Endothelial cell of umbilical vein (primary cell): Measurements from ENCODE around the gene PABPC1L. TPM values are rescaled to one million over a fixed set of nuclear protein-coding genes. Genes with fewer than 3 reads are reported as not detected.

Experiments
- BruUV-seq: library from RNA; stranded (reverse); fragments of 400-500 nt; replicated peaks from 2 replicates; lab custom pipeline; 2021; lab: Mats Ljungman, UMichigan
- CTCF ChIA-PET: fragments of 300-600, 350-600 bp; sonication (Branson Sonifier 250); formaldehyde crosslinking; loops from one replicate; lab custom pipeline; 2021; ENCODE audit warnings: antibody characterized with exemption, inconsistent platforms; lab: Charles Lee
- POLR2A ChIA-PET: fragments of 300-600, 350-600 bp; sonication (Branson Sonifier 250); formaldehyde crosslinking; loops from one replicate; lab custom pipeline; 2021; ENCODE audit warnings: antibody characterized with exemption, inconsistent platforms; lab: Charles Lee
- DNase-seq: peaks from one replicate; pipeline ENCODE4 v3.0.0-alpha.2; 2011; ENCODE audit warnings: low read depth, low spot score
- FAIRE-seq: peaks from 2 replicates; lab custom pipeline; 2011; peaks lifted over from hg19 to GRCh38; lab: Jason Lieb, UNC
- H2AFZ ChIP-seq: 2 replicates; pipeline ENCODE4 v1.6.0; 2012; ENCODE audit warnings: low read depth, low read length, control low read depth, inconsistent platforms
- H3K27ac ChIP-seq: 2 replicates; pipeline ENCODE4 v1.5.1; 2011; ENCODE audit warnings: low read depth, mild to moderate bottlenecking, control low read depth, low read length, moderate library complexity; ENCODE audit not compliant: insufficient read depth
- H3K27me3 ChIP-seq, 2 experiments: 2 replicates each; pipeline versions ENCODE4 v1.6.0 to v1.6.1; 2011; ENCODE audit warnings: low read length in 2 of 2, mixed read lengths in 1 of 2; ENCODE audit not compliant: control insufficient read depth in 2 of 2, insufficient read depth in 2 of 2
- H3K36me3 ChIP-seq, 2 experiments: 2 replicates in 1 of 2; 3 replicates in 1 of 2; pipeline ENCODE4 v1.5.1; 2011; ENCODE audit warnings: low read length in 2 of 2, mild to moderate bottlenecking in 1 of 2, moderate library complexity in 1 of 2; ENCODE audit not compliant: control insufficient read depth in 2 of 2, insufficient read depth in 2 of 2; ENCODE audit errors: extremely low read depth in 1 of 2
- H3K4me1 ChIP-seq: 3 replicates; pipeline ENCODE4 v1.5.1; 2011; ENCODE audit warnings: mild to moderate bottlenecking, low read length; ENCODE audit not compliant: control insufficient read depth, insufficient read depth; ENCODE audit errors: extremely low read depth
- H3K4me2 ChIP-seq: 2 replicates; pipeline ENCODE4 v1.6.1; 2011; ENCODE audit warnings: low read length, control low read depth, mixed read lengths; ENCODE audit not compliant: insufficient read depth
- H3K4me3 ChIP-seq, 3 experiments: fragments of 200-600 bp in 1 of 3; sonication (generic), shearing (Covaris generic) in 1 of 3; replicated peaks in 1 of 3; 2 replicates each; pipeline ENCODE4 v1.5.1; 2011 to 2016; ENCODE audit warnings: control low read depth in 3 of 3, low read length in 3 of 3, mild to moderate bottlenecking in 2 of 3, inconsistent platforms in 1 of 3, low read depth in 1 of 3, moderate library complexity in 1 of 3; ENCODE audit not compliant: insufficient read depth in 1 of 3
- H3K79me2 ChIP-seq: 2 replicates; pipeline ENCODE4 v1.6.0; 2012; ENCODE audit warnings: low read length, inconsistent platforms; ENCODE audit not compliant: control insufficient read depth, insufficient read depth
- H3K9ac ChIP-seq: replicated peaks from 2 replicates; pipeline ENCODE3; 2011; ENCODE audit warnings: low read length, control low read depth; ENCODE audit not compliant: insufficient read depth; ENCODE audit errors: extremely low read depth
- H3K9me1 ChIP-seq: replicated peaks from 3 replicates; pipeline ENCODE4 v1.6.0; 2011; ENCODE audit warnings: mild to moderate bottlenecking, low read length; ENCODE audit not compliant: control insufficient read depth, insufficient read depth; ENCODE audit errors: extremely low read depth
- H3K9me3 ChIP-seq: replicated peaks from 2 replicates; pipeline ENCODE4 v1.5.1; 2012; ENCODE audit warnings: low read length, inconsistent platforms; ENCODE audit not compliant: control insufficient read depth, insufficient read depth
- H4K20me1 ChIP-seq: replicated peaks from 2 replicates; pipeline ENCODE3; 2011; ENCODE audit warnings: mild to moderate bottlenecking, low read length; ENCODE audit not compliant: control insufficient read depth, insufficient read depth; ENCODE audit errors: extremely low read depth
- EZH2 ChIP-seq: IDR thresholded peaks from 2 replicates; pipeline ENCODE4 v1.6.1; 2012; ENCODE audit warnings: borderline replicate concordance, low read depth, mild to moderate bottlenecking, moderate library complexity, low read length, inconsistent platforms; ENCODE audit not compliant: severe bottlenecking
- FOS ChIP-seq: IDR thresholded peaks from 2 replicates; pipeline ENCODE4 v1.6.1; 2011; ENCODE audit warnings: mild to moderate bottlenecking, low read length, moderate library complexity, borderline replicate concordance; ENCODE audit not compliant: insufficient read depth
- GATA2 ChIP-seq: IDR thresholded peaks from 2 replicates; pipeline ENCODE4 v1.7.0; 2011; ENCODE audit warnings: low read depth, mild to moderate bottlenecking, moderate library complexity, mixed read lengths, low read length; ENCODE audit not compliant: insufficient read length, insufficient read depth
- JUN ChIP-seq: IDR thresholded peaks from 2 replicates; pipeline ENCODE4 v1.6.1; 2011; ENCODE audit warnings: borderline replicate concordance, low read depth; ENCODE audit not compliant: insufficient read length, insufficient read depth
- MYC ChIP-seq: IDR thresholded peaks from one replicate; pipeline ENCODE4 v1.6.1; 2011; ENCODE audit warnings: mild to moderate bottlenecking, low read depth, low read length
- POLR2A ChIP-seq: IDR thresholded peaks from 2 replicates; pipeline ENCODE4 v1.6.1; 2012; ENCODE audit warnings: low read depth, mild to moderate bottlenecking, control low read depth, low read length
- POLR2AphosphoS5 ChIP-seq: IDR thresholded peaks from 2 replicates; pipeline ENCODE4 v1.6.1; 2012; ENCODE audit warnings: low read depth, mild to moderate bottlenecking, control low read depth, low read length, moderate library complexity; ENCODE audit not compliant: insufficient read depth
- dilution Hi-C: fragments of 300-500 bp; cut with MboI; formaldehyde crosslinking; loops from one replicate; pipeline ENCODE4 v1.15.0; 2019; ENCODE audit warnings: low sequenced_read_pairs; ENCODE audit not compliant: extremely low pct_ligation_motif_present
- intact Hi-C: fragments of 100-400 bp; cut with micrococcal nuclease; formaldehyde crosslinking; loops from one replicate; pipeline ENCODE4 v1.10.0; 2022
- polyA plus RNA-seq, 4 experiments: library from polyadenylated mRNA; depleted of rRNA in 3 of 4; stranded (reverse) in 3 of 4; unstranded in 1 of 4; fragments of >200 nt; gene quantifications; 2 replicates each; pipeline versions ENCODE4 v1.2.1 to v1.2.3, GENCODE V29; 2011 to 2012; ENCODE audit warnings: missing spikeins in 1 of 4
- total RNA-seq: library from RNA; stranded (reverse); gene quantifications from 2 replicates; pipeline ENCODE4 v1.2.3, GENCODE V29; 2021
- TF ChIP-seq, protein P1 (sequence below): IDR thresholded peaks from 2 replicates; pipeline ENCODE4 v1.6.1; 2011; ENCODE audit not compliant: insufficient read depth, insufficient read length
- TF ChIP-seq, protein P2 (sequence below), 2 donors: IDR thresholded peaks; 1 replicate in 1 of 2; 2 replicates in 1 of 2; pipeline ENCODE4 v1.5.1; 2011; ENCODE audit warnings: low read length in 2 of 2, mild to moderate bottlenecking in 2 of 2, moderate library complexity in 2 of 2, control low read depth in 1 of 2, inconsistent platforms in 1 of 2, low read depth in 1 of 2; ENCODE audit not compliant: insufficient read depth in 1 of 2; ENCODE audit errors: extremely low read depth in 1 of 2

PABPC1L gene
- total and polyA plus RNA-seq, 2 donors (not counting 3 experiments of a cell fraction or from before 2014, with no cell fraction given) = 7.8 to 12.6 TPM

DNA sequence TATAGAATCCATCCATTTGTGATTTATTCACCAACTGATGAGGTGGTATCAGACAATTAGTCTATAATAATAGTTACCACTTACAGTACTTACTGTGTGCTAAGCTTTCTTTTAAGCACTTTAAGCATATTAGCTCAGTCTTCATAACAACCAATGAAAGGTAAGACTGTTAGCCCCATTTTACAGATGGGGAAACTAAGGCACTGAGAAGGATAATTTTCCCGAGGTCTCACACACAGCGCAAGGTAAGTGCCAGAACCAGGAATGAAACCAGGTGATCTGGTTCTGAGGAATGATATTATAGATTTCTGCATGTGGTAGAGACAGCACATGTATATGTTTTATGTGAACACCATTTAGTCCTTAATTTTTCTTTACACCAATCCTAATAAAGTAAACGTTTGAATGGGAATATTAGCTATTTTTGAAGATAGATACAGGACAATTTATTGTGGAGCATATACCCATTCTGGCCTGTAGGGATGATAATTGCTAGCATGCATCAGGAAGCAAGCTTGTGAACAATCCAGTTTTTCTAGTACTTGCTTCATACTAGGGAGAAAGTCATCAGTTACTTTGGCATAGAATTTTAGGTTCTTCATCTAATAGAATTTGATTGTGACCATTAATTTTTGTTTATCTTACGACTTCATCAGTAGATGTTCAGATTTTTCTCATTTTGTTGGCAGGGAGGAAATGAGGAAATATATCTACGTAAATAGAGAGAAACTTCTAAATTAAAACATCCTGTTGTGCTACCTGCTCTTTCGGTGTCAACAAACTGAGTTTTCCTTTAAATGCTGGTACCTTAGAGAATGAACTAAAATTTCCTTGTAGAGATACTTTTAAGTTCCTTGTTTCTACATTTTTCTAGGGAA lies 21.4 kb upstream of the PABPC1L start:
- Histone ChIP-seq H3K9me3 (no peaks in the 10 kb centered on the region), H3K4me3 (no peak overlapping the region), H3K9ac (peak overlapping the region; percentile 22), H3K27ac (no peak overlapping the region), H3K27me3 (no peaks in the 10 kb centered on the region), H4K20me1 (peaks cover 28% of the 10 kb centered on the region), H3K4me1 (peaks cover 33% of the 10 kb centered on the region), H3K36me3 (peaks cover 0 to 5% of the 10 kb centered on the region in 2 experiments), H3K79me2 (peaks cover 80% of the 10 kb centered on the region), H3K9me1 (no peaks in the 10 kb centered on the region), H3K4me2 (peak overlapping the region; percentile 87), H2AFZ (no peak overlapping the region)
- no TSS peak for BruUV-seq
- POLR2A ChIA-PET = interaction anchor here (0.8 kb wide), 1 partner anchor 12 kb away, joined by 3 read pairs; no protein-coding TSS in a partner anchor
- intact Hi-C loops = loop anchor here (1.0 to 10.0 kb wide), 5 partner anchors 21 to 1806 kb away; partner anchors contain the start of gene TTPAL
- CTCF ChIA-PET = interaction anchor here (0.7 to 2.3 kb wide), 14 partner anchors 9 to 207 kb away, joined by 3 to 12 read pairs (median 3); partner anchors contain the start of gene PABPC1L
- TF ChIP-seq, protein P1, sequence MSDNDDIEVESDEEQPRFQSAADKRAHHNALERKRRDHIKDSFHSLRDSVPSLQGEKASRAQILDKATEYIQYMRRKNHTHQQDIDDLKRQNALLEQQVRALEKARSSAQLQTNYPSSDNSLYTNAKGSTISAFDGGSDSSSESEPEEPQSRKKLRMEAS = no peak
- TF ChIP-seq, protein P2, sequence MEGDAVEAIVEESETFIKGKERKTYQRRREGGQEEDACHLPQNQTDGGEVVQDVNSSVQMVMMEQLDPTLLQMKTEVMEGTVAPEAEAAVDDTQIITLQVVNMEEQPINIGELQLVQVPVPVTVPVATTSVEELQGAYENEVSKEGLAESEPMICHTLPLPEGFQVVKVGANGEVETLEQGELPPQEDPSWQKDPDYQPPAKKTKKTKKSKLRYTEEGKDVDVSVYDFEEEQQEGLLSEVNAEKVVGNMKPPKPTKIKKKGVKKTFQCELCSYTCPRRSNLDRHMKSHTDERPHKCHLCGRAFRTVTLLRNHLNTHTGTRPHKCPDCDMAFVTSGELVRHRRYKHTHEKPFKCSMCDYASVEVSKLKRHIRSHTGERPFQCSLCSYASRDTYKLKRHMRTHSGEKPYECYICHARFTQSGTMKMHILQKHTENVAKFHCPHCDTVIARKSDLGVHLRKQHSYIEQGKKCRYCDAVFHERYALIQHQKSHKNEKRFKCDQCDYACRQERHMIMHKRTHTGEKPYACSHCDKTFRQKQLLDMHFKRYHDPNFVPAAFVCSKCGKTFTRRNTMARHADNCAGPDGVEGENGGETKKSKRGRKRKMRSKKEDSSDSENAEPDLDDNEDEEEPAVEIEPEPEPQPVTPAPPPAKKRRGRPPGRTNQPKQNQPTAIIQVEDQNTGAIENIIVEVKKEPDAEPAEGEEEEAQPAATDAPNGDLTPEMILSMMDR (IDR thresholded peaks at IDR 0.05; ENCODE audit: extremely low read depth in 1 of 2, insufficient read depth in 1 of 2, low read depth in 1 of 2, low read length in 2 of 2) = no peak
- TF ChIP-seq FOS = no peak
- no peak for TF ChIP-seq JUN
- TF ChIP-seq POLR2AphosphoS5 = no peak
- TF ChIP-seq EZH2 = no peak
- no peak for TF ChIP-seq MYC
- no peak for TF ChIP-seq GATA2
- TF ChIP-seq POLR2A = no peak
- DNase-seq (no peak), FAIRE-seq (no peak)
- dilution Hi-C loops = no loop called here
